GM18858 (cell line): ENCODE data around the gene C10orf62.
A peak's percentile ranks its signal among the peaks of the same experiment; 100 is the strongest.
"Not testable (repeated sequence)": the region's sequence is repeated elsewhere in the genome, so short reads cannot be mapped to it uniquely, and the experiment has no call there.

Source experiments
- ATAC-seq: cut with Tn5 transposase; IDR thresholded peaks from one replicate; pipeline ENCODE4 v1.9.1; 2021; ENCODE audit not compliant: unreplicated experiment

C10orf62 gene

DNA sequence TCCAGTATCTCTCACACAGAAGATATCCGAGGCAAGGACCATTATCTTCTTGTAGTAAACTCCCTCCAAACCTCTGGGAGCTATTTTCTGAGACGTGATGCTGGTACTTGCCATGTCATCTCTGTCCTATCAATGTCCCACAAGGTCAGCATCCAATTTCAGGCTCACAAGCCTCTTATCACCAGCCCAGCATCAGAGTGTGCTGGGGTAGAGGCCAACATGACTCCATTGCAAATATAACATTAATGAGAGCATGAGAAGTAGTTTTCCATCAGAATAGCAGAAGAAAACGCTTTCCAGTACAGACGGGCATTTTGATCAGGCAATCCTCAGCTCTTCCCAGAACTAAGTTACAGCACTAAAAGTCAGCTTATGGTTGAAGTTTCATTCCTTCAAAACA, 38.2 kb downstream of the C10orf62 start:
- ATAC-seq: no peak

DNA sequence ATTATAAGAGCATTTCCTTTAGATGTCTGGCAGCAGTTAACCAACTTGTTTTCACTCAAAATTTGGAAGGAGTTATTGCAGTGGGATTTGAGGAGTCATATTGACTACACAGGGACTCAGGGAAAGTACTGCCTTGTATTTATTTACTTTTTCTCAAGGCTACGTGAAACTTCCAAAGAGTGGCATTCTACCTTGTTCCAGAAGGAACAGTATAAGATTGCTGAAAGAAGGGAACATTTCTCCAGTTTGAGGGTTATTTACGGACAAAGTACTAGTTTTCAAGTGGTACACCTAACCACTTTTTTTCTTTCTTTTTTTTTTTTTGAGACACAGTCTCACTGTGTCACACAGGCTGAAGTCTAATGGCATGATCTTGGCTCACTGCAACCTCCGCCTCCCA, 38.7 kb downstream of the C10orf62 start:
- no peak for ATAC-seq

DNA sequence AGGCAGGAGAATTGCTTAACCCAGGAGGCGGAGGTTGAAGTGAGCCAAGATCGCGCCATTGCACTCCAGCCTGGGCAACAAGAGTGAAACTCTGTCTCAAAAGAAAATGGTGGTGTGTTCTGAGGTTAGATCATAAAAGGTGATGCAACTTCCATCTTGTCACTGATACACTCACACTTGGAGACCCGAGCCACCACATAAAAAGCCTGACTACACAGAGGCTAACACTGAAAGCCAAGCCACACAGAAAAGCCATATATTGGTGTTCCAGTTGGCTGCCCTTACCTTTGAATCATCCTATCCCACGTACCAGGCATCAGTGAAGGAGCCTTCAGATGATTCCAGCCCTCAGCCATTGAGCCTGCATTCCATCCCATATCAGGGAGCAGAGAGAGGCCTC, 39.8 kb downstream of the C10orf62 start:
- ATAC-seq: no peak

DNA sequence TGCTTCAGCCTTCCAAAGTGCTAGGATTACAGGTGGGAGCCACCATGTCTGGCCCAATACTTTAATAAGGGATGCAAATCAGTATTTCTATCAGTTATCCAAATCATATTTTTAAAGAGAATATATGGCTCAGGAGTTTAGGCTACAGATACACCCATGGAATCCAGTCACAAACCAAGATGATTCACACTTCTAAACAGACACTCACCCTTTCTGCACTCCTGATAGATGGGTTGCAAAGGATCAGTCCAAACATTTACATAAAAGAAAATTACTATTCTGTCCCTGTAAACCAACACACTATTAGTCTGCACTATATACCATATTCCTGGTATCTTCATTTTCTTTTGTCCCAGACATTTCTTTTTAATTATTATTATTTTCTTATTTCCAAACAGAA, 41.6 kb downstream of the C10orf62 start:
- ATAC-seq: no peak

DNA sequence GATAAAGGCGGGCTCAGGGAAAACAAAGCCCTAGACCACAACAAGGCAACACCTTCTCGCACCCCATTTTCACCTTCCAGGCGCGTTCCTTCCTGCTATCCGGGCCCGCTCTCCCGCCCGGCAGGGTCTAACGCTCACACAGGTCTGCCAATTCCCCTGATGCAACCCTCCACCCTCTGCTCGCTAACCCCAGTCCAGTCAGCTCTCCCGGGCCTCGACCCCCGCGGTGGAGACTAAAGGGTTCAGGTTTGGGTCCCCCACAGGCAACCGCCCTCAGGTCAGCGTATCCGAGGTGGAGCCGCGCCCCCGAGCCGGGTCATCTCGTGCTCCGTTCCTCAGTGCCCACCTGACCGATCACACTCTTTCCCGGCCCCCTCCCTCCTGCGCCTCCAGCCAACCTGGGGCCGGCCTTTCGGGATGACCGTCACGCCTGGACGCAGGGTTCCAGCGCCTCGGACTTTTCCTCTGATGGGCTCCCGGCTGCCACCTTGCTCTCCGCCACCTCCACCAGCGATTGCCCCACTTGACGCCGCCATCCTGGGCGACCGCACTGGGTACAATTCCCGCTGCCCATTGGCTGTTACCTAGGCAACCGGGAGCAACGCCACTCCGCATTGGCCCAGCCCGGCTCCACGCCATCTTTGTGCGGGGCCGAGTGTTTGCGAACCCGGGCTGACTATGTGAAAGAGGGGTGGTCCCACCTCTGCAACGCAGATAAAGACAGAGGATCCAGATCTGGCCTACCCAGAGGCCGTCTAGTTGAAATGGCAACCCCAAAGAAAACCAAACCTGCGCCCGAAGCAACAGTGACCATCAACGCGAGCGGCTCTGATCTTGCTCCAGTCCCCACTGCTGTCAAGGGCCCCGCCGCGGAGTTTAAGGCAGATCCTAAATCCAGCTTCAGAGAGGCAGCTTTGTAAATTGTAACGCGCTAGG, 43.7 kb downstream of the C10orf62 start, which contains the start of gene MORN4:
TSS of gene MORN4 (minus strand) at position 552 of the 936 bp plus-strand sequence. CDS start 13,847 bp downstream, outside the sequence.
- ATAC-seq: peak; percentile 94

DNA sequence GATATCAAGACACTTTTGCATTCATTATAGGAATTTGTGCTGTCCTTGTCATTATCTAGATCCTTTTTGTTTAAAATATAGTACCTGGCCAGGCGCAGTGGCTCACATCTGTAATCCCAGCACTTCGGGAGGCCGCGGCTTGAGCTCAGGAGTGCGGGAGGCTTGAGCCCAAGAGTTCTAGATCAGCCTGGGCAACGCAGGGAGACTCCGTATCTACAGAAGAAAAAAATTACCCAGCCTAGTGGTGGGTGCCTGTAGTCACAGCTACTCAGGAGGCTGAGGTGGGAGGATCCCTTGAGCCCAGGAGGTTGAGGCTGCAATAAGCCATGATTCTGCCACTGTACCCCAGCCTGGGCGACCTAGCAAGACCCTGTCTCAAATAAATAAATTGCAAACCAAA, 44.4 kb downstream of the C10orf62 start:
- ATAC-seq: no peak

DNA sequence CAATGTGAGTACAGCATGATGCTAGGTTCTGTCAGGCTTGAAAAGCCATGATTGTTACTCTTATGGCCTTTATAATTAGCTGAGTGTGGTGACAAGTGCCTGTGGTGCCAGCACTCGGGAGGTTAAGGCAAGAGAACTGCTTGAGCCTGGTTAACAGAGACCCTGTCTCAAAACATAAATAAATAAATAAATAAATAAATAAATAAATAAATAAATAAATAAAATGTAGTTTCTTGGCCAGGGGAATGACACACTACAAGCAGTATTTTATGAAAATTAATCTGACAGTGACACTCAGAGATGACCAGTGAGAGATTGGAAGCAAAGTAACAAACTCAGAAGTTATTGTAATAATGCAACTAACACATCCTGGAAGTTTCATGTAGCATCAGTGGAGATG, 46.1 kb downstream of the C10orf62 start:
- no peak for ATAC-seq

DNA sequence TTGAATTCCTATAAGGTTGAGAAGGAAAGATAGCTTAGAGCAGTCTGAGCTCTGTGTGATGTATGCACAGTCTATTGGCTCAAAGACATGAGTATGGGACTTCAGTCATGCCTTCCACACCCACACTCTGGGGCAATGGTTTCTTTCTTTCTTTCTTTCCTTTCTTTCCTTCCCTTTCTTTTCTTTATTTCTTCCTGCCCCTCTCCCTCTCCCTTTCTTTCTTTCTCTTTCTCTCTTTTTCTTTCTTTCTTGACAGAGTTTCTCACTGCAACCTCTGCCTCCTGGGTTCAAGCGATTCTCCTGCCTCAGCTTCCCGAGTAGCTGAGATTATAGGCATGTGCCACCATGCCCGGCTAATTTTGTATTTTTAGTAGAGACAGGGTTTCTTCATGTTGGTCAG, 49.6 kb downstream of the C10orf62 start:
- ATAC-seq: not testable (repeated sequence)

DNA sequence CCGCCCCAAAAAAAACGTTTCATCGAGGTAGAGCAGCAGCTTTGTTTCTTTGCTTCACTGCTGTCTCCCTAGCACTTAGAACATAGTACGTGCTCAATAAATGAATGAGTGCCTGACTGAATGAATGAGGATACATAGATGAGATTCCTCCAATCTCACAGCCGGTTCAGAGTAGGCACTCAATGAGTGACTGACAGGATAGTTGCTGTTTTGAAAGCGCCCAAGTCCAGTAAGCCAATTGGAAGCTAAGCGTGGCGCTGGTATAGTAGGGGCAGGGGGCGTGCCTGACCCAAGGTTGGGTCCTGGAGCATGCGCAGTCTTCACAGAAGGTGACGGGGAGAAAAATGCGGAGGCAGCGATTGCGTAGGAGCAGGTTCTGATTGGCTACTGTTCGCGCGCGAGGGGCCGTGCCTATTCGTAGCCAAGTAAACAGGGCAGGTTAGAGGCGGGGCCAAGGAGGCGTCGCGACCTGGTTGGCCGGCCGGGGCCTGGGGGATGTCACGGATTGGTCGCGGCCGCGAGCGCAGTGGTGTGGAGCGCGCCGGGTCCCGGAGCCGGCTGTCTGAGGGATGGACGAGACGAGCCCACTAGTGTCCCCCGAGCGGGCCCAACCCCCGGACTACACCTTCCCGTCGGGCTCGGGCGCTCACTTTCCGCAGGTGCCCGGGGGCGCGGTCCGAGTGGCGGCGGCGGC, 50.8 kb downstream of the C10orf62 start, which contains the start of gene PI4K2A:
TSS of gene PI4K2A (plus strand) at position 498 of the 694 bp plus-strand sequence. CDS start at position 570, 72 bp downstream.
- peak; percentile 90 for ATAC-seq
